Fibroblast of lung (primary cell): ENCODE measurements around the gene RHBDD1. TPM values are rescaled to one million over a fixed set of nuclear protein-coding genes. Genes with fewer than 3 reads are reported as not detected.

Experiments
- DNase-seq, 2 donors: peaks; one replicate each; pipeline versions ENCODE4 v3.0.0 to v3.0.0-alpha.2; 2010; ENCODE audit warnings: low read depth in 2 of 2
- H2AFZ ChIP-seq: 2 replicates; pipeline ENCODE4 v1.5.1; 2012; ENCODE audit warnings: low read length, control low read depth, inconsistent platforms
- H3K27ac ChIP-seq: 2 replicates; pipeline ENCODE4 v1.5.1; 2011; ENCODE audit warnings: low read length, control low read depth; ENCODE audit not compliant: insufficient read depth
- H3K27me3 ChIP-seq: 2 replicates; pipeline ENCODE4 v1.5.1; 2011; ENCODE audit warnings: mild to moderate bottlenecking, low read length; ENCODE audit not compliant: control insufficient read depth, insufficient read depth
- H3K36me3 ChIP-seq: 2 replicates; pipeline ENCODE4 v1.5.1; 2011; ENCODE audit warnings: low read length; ENCODE audit not compliant: control insufficient read depth, insufficient read depth
- H3K4me1 ChIP-seq: 2 replicates; pipeline ENCODE4 v1.5.1; 2011; ENCODE audit warnings: low read length; ENCODE audit not compliant: control insufficient read depth, insufficient read depth; ENCODE audit errors: extremely low read depth
- H3K4me2 ChIP-seq: 2 replicates; pipeline ENCODE4 v1.5.1; 2011; ENCODE audit warnings: low read length, control low read depth; ENCODE audit not compliant: insufficient read depth; ENCODE audit errors: extremely low read depth
- H3K4me3 ChIP-seq, 4 experiments: fragments of 200-600 bp in 1 of 4; sonication (generic) in 1 of 4; replicated peaks in 1 of 4; 2 replicates each; pipeline ENCODE4 v1.5.1; 2011 to 2016; ENCODE audit warnings: low read length in 4 of 4, low read depth in 3 of 4, mild to moderate bottlenecking in 3 of 4, control low read depth in 2 of 4, inconsistent platforms in 1 of 4, mixed read lengths in 1 of 4; ENCODE audit not compliant: insufficient read depth in 1 of 4; ENCODE audit errors: control extremely low read depth in 1 of 4
- H3K79me2 ChIP-seq: 2 replicates; pipeline ENCODE4 v1.5.1; 2012; ENCODE audit warnings: mild to moderate bottlenecking, low read length, inconsistent platforms; ENCODE audit not compliant: control insufficient read depth, insufficient read depth
- H3K9ac ChIP-seq: 2 replicates; pipeline ENCODE4 v1.5.1; 2011; ENCODE audit warnings: mild to moderate bottlenecking, low read length, control low read depth; ENCODE audit not compliant: insufficient read depth
- H3K9me3 ChIP-seq: 2 replicates; pipeline ENCODE4 v1.5.1; 2012; ENCODE audit warnings: low read depth, low read length; ENCODE audit not compliant: control insufficient read depth, insufficient read depth
- H4K20me1 ChIP-seq: 2 replicates; pipeline ENCODE4 v1.5.1; 2011; ENCODE audit warnings: low read length; ENCODE audit not compliant: control insufficient read depth, insufficient read depth; ENCODE audit errors: extremely low read depth
- EZH2 ChIP-seq: IDR thresholded peaks from 2 replicates; pipeline ENCODE4 v1.5.1; 2012; ENCODE audit warnings: low read length, control low read depth, mild to moderate bottlenecking; ENCODE audit errors: missing control alignments
- polyA plus RNA-seq, 2 donors: library from polyadenylated mRNA; depleted of rRNA in 1 of 2; stranded (reverse) in 1 of 2; unstranded in 1 of 2; fragments of >200 nt; gene quantifications; 2 replicates each; pipeline ENCODE4 v1.2.1, GENCODE V29; 2011 to 2012; ENCODE audit warnings: missing spikeins in 1 of 2
- total RNA-seq: library from RNA; depleted of rRNA; stranded (reverse); fragments of >200 nt; gene quantifications from 2 replicates; pipeline ENCODE4 v1.2.1, GENCODE V29; 2014
- TF ChIP-seq, protein P1 (sequence below), 2 donors: IDR thresholded peaks in 1 of 2; conservative IDR thresholded peaks in 1 of 2; 1 replicate in 1 of 2; 2 replicates in 1 of 2; pipeline ENCODE4 v1.5.1; 2011 to 2012; ENCODE audit warnings: low read length in 2 of 2, control low read depth in 1 of 2, inconsistent platforms in 1 of 2, low read depth in 1 of 2, mild to moderate bottlenecking in 1 of 2

The RHBDD1 gene
- total and polyA plus RNA-seq, 2 donors (not counting 1 experiment from before 2014, with no cell fraction given), result 31.5 to 85.4 TPM

DNA sequence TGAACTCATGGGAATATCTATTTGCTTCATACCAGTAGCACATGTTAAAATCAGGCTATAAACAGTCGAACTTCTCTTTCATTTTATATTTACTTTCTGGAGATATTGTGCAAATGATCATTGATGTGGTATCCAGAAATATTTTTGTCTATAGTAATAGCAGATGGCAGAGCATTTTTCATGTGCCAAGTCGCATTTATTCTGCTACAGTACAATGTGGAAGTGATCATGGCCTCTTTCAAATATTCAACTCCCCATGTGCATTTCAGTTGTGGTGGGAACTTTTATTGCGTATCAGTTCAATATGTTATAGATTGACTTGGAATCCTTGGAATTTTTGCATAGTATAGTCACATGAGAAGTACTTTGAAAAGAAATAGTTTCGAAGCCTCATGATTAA lies 57.4 kb downstream of the RHBDD1 start:
- Histone ChIP-seq H2AFZ (no peak overlapping the region), H3K4me1 (peaks cover 13% of the 10 kb centered on the region), H3K27me3 (no peaks in the 10 kb centered on the region), H4K20me1 (no peaks in the 10 kb centered on the region), H3K27ac (peak overlapping the region; percentile 40), H3K4me2 (no peak overlapping the region), H3K79me2 (no peaks in the 10 kb centered on the region), H3K36me3 (no peaks in the 10 kb centered on the region), H3K4me3 (no peak overlapping the region), H3K9ac (no peak overlapping the region), H3K9me3 (no peaks in the 10 kb centered on the region)
- TF ChIP-seq EZH2, result no peak
- TF ChIP-seq, protein P1, sequence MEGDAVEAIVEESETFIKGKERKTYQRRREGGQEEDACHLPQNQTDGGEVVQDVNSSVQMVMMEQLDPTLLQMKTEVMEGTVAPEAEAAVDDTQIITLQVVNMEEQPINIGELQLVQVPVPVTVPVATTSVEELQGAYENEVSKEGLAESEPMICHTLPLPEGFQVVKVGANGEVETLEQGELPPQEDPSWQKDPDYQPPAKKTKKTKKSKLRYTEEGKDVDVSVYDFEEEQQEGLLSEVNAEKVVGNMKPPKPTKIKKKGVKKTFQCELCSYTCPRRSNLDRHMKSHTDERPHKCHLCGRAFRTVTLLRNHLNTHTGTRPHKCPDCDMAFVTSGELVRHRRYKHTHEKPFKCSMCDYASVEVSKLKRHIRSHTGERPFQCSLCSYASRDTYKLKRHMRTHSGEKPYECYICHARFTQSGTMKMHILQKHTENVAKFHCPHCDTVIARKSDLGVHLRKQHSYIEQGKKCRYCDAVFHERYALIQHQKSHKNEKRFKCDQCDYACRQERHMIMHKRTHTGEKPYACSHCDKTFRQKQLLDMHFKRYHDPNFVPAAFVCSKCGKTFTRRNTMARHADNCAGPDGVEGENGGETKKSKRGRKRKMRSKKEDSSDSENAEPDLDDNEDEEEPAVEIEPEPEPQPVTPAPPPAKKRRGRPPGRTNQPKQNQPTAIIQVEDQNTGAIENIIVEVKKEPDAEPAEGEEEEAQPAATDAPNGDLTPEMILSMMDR (conservative IDR thresholded peaks at IDR 0.05 in 1 of 2, IDR thresholded peaks at IDR 0.05 in 1 of 2; ENCODE audit: low read depth in 1 of 2, low read length in 2 of 2), result no peak
- DNase-seq, result peak; percentile 32 to 40

DNA sequence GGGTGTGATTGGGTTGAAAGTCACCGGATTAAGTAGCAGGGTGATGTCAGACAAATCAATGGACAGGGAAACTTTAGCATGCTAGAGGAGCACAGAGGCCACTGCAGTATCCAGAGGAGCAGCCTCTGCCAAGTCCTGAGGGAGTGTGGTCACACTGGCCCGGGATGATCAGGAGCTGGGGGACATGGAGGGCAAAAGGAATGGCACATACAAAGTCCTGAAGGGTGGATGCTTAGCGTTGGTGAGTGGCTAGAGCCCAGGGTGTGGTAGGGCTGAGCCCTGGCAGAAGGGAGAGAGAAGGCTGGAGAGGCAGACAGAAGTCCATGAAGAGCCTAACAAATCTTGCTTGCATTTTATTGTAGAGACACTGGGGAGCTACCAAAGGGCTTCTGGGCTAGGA lies 58.9 kb downstream of the RHBDD1 start:
- H3K4me2 ChIP-seq, result no peak overlapping the region
- no peak overlapping the region for H3K27ac ChIP-seq
- H2AFZ ChIP-seq, result no peak overlapping the region

DNA sequence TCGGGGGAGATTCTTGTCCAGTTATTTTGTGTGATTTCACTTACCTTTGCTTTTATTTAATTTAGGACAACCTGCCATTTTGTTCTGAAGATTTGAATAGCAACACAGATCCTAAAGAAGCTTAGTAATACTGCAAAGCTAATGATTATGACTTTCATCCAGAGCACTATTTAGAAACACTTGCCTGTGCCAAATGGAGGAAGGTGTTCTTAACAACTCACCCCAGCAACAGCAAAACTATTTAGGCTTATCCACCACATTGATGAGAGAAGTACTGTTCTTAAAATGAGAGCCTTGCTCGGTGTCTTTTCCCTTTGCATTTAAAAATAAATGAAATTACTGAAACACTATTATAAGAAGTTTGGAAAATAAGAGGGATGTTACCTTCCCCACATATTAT lies 59.7 kb downstream of the RHBDD1 start:
- no peak overlapping the region for H2AFZ ChIP-seq

More for the DNA sequence above, 58.9 kb downstream of the RHBDD1 start:
- H3K4me1 ChIP-seq, result peaks cover 12% of the 10 kb centered on the region
- no peaks in the 10 kb centered on the region for H3K27me3 ChIP-seq
- no peaks in the 10 kb centered on the region for H3K36me3 ChIP-seq
- TF ChIP-seq, protein P1 (conservative IDR thresholded peaks at IDR 0.05 in 1 of 2, IDR thresholded peaks at IDR 0.05 in 1 of 2; ENCODE audit: low read depth in 1 of 2, low read length in 2 of 2), result no peak
- no peak for TF ChIP-seq EZH2
- H4K20me1 ChIP-seq, result no peaks in the 10 kb centered on the region
- no peak for DNase-seq
- no peaks in the 10 kb centered on the region for H3K79me2 ChIP-seq
- no peak overlapping the region for H3K9ac ChIP-seq
- no peaks in the 10 kb centered on the region for H3K9me3 ChIP-seq
- no peak overlapping the region for H3K4me3 ChIP-seq

More for the DNA sequence above, 59.7 kb downstream of the RHBDD1 start:
- Histone ChIP-seq H3K4me2 (no peak overlapping the region), H3K27me3 (no peaks in the 10 kb centered on the region), H3K27ac (no peak overlapping the region), H3K36me3 (no peaks in the 10 kb centered on the region), H4K20me1 (no peaks in the 10 kb centered on the region), H3K79me2 (no peaks in the 10 kb centered on the region), H3K9me3 (no peaks in the 10 kb centered on the region), H3K9ac (no peak overlapping the region), H3K4me1 (peaks cover 12% of the 10 kb centered on the region), H3K4me3 (no peak overlapping the region)
- DNase-seq, result no peak
- TF ChIP-seq, protein P1 (conservative IDR thresholded peaks at IDR 0.05 in 1 of 2, IDR thresholded peaks at IDR 0.05 in 1 of 2; ENCODE audit: low read depth in 1 of 2, low read length in 2 of 2), result no peak
- no peak for TF ChIP-seq EZH2
